Right renal cortex interstitium (tissue), 3 donors: ENCODE data around the gene JADE3. TPM values are rescaled to one million over a fixed set of nuclear protein-coding genes. Genes with fewer than 3 reads are reported as not detected.

ENCODE experiments used
- DNase-seq, 3 donors: peaks; one replicate each; pipeline ENCODE4 v3.0.0-alpha.2; 2013; ENCODE audit warnings: low read depth in 3 of 3, low spot score in 2 of 3
- polyA plus RNA-seq, 3 donors: library from polyadenylated mRNA; unstranded; fragments of 120-200 nt; gene quantifications; one replicate each; pipeline ENCODE4 v1.2.1, GENCODE V29; 2013; ENCODE audit not compliant: insufficient read length in 3 of 3

Gene JADE3
- polyA plus RNA-seq, 3 donors, result 25.0 to 26.9 (median 26.5) TPM

GRCh38 chrX:47098338-47099094, 186.3 kb downstream of the JADE3 start:
- no peak for DNase-seq

- DNase-seq, result no peak
These were observed 189.0 kb downstream of the JADE3 start for GRCh38 chrX:47101206-47101605.

Other genes starting within 250 kb of the JADE3 start
- 1 to 10 TPM; 4.3 to 4.7 (median 4.5) TPM for gene SLC9A7, start 153.3 kb upstream of the JADE3 start, polyA plus RNA-seq
- gene RP2, start 75.4 kb upstream of the JADE3 start, polyA plus RNA-seq, result 10 to 100 TPM; 14.7 to 15.9 (median 15.5) TPM
- 10 to 100 TPM; 31.0 to 43.6 (median 34.1) TPM for gene RGN, start 166.0 kb downstream of the JADE3 start, polyA plus RNA-seq
- gene NDUFB11, start 232.3 kb downstream of the JADE3 start, polyA plus RNA-seq, result 100 to 1,000 TPM in 1 of 3 donors, 10 to 100 TPM in 2; 90.7 to 104 (median 96.9) TPM
- gene RBM10, start 232.8 kb downstream of the JADE3 start, polyA plus RNA-seq, result 10 to 100 TPM; 44.6 to 48.9 (median 45.0) TPM